MM.1S (cell line): ENCODE results near the gene NINL.

Experiments
- DNase-seq: peaks from one replicate; pipeline ENCODE4 v3.0.0-alpha.2; 2015
- H2AFZ ChIP-seq: fragments of 300-600 bp; sonication (generic); 2 replicates; pipeline ENCODE4 v1.6.0; 2016; ENCODE audit warnings: antibody characterized with exemption, low read length
- H3F3A ChIP-seq: fragments of 300-600 bp; sonication (generic); 2 replicates; pipeline ENCODE4 v1.6.1; 2016; ENCODE audit warnings: mild to moderate bottlenecking, antibody characterized with exemption, low read length, moderate library complexity, mixed read lengths; ENCODE audit not compliant: insufficient read depth
- H3K27ac ChIP-seq: fragments of 300-600 bp; sonication (generic); 2 replicates; pipeline ENCODE4 v1.5.1; 2016; ENCODE audit warnings: mild to moderate bottlenecking, low read length
- H3K27me3 ChIP-seq: fragments of 300-600 bp; sonication (generic); replicated peaks from 2 replicates; pipeline ENCODE4 v1.6.0; 2016; ENCODE audit warnings: low read length; ENCODE audit not compliant: insufficient read depth
- H3K36me3 ChIP-seq: fragments of 300-600 bp; sonication (generic); replicated peaks from 2 replicates; pipeline ENCODE4 v1.6.1; 2016; ENCODE audit warnings: mild to moderate bottlenecking, low read length, mixed read lengths; ENCODE audit not compliant: insufficient read depth
- H3K4me1 ChIP-seq: fragments of 300-600 bp; sonication (generic); 2 replicates; pipeline ENCODE4 v1.6.1; 2016; ENCODE audit warnings: low read length, mixed read lengths
- H3K4me2 ChIP-seq: fragments of 300-600 bp; sonication (generic); 2 replicates; pipeline ENCODE4 v1.6.0; 2016; ENCODE audit warnings: low read depth, low read length
- H3K4me3 ChIP-seq: fragments of 300-600 bp; sonication (generic); 2 replicates; pipeline ENCODE4 v1.5.1; 2016; ENCODE audit warnings: low read length, mixed read lengths
- H3K79me2 ChIP-seq: fragments of 300-600 bp; sonication (generic); 2 replicates; pipeline ENCODE4 v1.6.1; 2016; ENCODE audit warnings: mixed run types, low read length, mixed read lengths
- H3K9ac ChIP-seq: fragments of 300-600 bp; sonication (generic); 2 replicates; pipeline ENCODE4 v1.6.1; 2016; ENCODE audit warnings: low read length, mixed read lengths
- H3K9me2 ChIP-seq: fragments of 300-600 bp; sonication (generic); replicated peaks from 2 replicates; pipeline ENCODE4 v1.6.1; 2016; ENCODE audit warnings: mild to moderate bottlenecking, low read length, mixed read lengths; ENCODE audit not compliant: insufficient read depth
- H3K9me3 ChIP-seq: fragments of 300-600 bp; sonication (generic); replicated peaks from 2 replicates; pipeline ENCODE4 v1.6.1; 2016; ENCODE audit warnings: mild to moderate bottlenecking, low read length, mixed read lengths; ENCODE audit not compliant: insufficient read depth
- H4K20me1 ChIP-seq: fragments of 300-600 bp; sonication (generic); 2 replicates; pipeline ENCODE4 v1.6.1; 2016; ENCODE audit warnings: mild to moderate bottlenecking, low read length, moderate library complexity, mixed read lengths; ENCODE audit not compliant: insufficient read depth
- EZH2 ChIP-seq: fragments of 300-600 bp; sonication (generic); optimal IDR thresholded peaks from 2 replicates; pipeline ENCODE3; 2017; ENCODE audit warnings: low read depth, mild to moderate bottlenecking, antibody characterized with exemption, low read length, mixed read lengths
- EZH2phosphoT487 ChIP-seq: fragments of 300-600 bp; sonication (generic); IDR thresholded peaks from 2 replicates; pipeline ENCODE4 v1.6.1; 2018; ENCODE audit warnings: antibody characterized with exemption, low read length
- TF ChIP-seq, protein P1 (sequence below): fragments of 300-600 bp; sonication (generic); IDR thresholded peaks from 2 replicates; pipeline ENCODE4 v1.5.1; 2016; ENCODE audit warnings: antibody characterized with exemption, low read length, mixed read lengths

NINL gene

DNA sequence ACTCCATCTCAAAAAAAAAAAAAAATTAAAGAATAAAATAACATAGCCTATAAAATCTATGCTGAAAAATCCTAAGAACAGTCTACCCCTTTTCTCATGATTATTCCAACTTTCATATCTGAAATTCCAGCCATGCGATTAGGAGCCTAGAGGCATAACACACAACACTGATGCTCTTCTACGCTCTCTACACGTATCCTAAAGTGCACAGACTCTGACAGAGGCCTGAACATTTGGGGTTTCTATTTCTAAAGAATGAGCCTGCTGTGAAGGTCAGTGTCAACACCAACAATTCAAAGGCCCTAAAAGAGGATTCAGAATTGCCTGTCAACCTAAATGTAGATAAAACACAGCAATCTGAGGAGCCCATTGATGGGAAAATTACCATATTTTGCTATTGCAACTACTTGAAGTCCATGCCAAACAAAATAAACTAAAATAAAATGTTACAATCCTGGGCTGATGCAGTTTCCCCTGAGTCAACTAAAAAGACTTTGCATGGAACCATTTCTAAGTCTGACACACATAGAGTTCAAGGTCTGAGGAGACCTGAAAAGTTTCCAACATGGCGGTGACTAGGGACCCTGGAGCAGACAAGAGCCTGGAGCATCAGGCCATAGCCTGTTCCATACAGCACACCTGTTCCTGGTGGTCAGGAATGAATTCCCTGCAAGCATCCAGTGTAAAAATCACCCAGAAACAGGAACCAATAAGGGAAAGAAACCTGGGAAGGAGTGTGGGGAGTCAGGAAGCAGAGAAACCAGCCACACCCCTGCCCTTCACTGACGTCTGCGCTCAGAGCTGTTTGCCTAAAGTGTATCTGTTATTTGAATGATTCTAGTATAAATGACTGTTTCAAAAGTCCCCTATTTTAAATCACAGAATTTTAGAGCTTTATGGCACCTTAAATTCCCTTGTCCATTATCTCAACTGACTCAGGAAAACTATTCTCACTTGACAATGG, 11.8 kb downstream of the NINL start:
- Histone ChIP-seq H3K4me2 (no peak overlapping the region), H3F3A (no peaks in the 10 kb centered on the region), H3K9ac (no peak overlapping the region), H2AFZ (no peak overlapping the region), H3K4me1 (no peaks in the 10 kb centered on the region), H3K4me3 (no peak overlapping the region), H3K9me2 (no peaks in the 10 kb centered on the region), H3K36me3 (no peaks in the 10 kb centered on the region), H3K79me2 (no peaks in the 10 kb centered on the region), H3K9me3 (no peaks in the 10 kb centered on the region), H4K20me1 (no peaks in the 10 kb centered on the region), H3K27ac (no peak overlapping the region), H3K27me3 (no peaks in the 10 kb centered on the region)
- TF ChIP-seq EZH2, result no peak
- TF ChIP-seq, protein P1, sequence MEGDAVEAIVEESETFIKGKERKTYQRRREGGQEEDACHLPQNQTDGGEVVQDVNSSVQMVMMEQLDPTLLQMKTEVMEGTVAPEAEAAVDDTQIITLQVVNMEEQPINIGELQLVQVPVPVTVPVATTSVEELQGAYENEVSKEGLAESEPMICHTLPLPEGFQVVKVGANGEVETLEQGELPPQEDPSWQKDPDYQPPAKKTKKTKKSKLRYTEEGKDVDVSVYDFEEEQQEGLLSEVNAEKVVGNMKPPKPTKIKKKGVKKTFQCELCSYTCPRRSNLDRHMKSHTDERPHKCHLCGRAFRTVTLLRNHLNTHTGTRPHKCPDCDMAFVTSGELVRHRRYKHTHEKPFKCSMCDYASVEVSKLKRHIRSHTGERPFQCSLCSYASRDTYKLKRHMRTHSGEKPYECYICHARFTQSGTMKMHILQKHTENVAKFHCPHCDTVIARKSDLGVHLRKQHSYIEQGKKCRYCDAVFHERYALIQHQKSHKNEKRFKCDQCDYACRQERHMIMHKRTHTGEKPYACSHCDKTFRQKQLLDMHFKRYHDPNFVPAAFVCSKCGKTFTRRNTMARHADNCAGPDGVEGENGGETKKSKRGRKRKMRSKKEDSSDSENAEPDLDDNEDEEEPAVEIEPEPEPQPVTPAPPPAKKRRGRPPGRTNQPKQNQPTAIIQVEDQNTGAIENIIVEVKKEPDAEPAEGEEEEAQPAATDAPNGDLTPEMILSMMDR, result no peak
- DNase-seq, result no peak

DNA sequence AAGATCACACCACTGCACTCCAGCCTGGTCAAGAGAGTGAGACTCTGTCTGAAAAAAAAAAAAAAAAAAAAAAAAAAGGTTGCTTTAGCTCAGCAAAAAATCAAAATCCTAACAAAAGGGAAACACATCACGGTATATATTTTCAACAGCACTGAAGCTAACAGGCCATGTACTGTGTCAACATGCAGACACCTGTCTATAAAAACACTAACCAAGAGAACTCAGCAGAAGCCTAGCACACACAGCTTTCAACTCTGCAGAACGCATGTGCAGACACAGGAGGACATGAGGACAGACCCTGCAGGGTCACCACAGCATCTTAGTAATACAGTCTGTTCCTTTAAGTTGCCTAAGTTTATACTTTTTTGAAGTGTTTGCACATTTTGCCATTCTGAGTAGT, 13.5 kb downstream of the NINL start:
- Histone ChIP-seq H3K4me3 (no peak overlapping the region), H2AFZ (no peak overlapping the region), H3K9me3 (no peaks in the 10 kb centered on the region), H3K9me2 (no peaks in the 10 kb centered on the region), H3K36me3 (no peaks in the 10 kb centered on the region), H3F3A (no peaks in the 10 kb centered on the region), H3K27ac (no peak overlapping the region), H3K4me2 (no peak overlapping the region), H3K79me2 (no peaks in the 10 kb centered on the region), H4K20me1 (no peaks in the 10 kb centered on the region), H3K27me3 (no peaks in the 10 kb centered on the region), H3K9ac (no peak overlapping the region), H3K4me1 (no peaks in the 10 kb centered on the region)
- TF ChIP-seq EZH2, result no peak
- no peak for TF ChIP-seq EZH2phosphoT487
- TF ChIP-seq, protein P1, result no peak
- no peak for DNase-seq

DNA sequence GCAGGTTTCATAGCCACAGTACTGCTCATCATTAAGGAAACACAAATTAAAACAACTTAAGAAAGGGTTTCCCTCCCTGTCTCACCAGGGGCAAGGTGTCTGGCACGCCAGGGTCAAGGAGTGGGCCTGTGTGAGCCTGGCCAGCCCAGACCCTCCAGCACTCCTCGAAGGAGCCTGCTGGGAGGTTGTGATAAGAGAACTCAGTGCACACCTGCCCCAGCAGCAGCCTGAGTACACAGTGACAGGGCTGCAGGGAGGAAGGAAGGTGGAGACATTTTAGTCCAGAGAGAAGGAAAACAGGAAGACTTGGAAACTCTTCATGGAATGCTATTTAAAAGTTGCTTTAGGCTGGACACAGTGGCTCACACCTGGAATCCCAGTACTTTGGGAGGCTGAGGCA, 14.1 kb downstream of the NINL start:
- Histone ChIP-seq H3K27me3 (no peaks in the 10 kb centered on the region), H4K20me1 (no peaks in the 10 kb centered on the region), H3K9ac (no peak overlapping the region), H3F3A (no peaks in the 10 kb centered on the region), H2AFZ (no peak overlapping the region), H3K9me2 (no peaks in the 10 kb centered on the region), H3K9me3 (no peaks in the 10 kb centered on the region), H3K4me1 (no peaks in the 10 kb centered on the region), H3K79me2 (no peaks in the 10 kb centered on the region), H3K4me2 (no peak overlapping the region), H3K4me3 (no peak overlapping the region), H3K36me3 (no peaks in the 10 kb centered on the region), H3K27ac (no peak overlapping the region)
- TF ChIP-seq EZH2phosphoT487, result no peak
- TF ChIP-seq, protein P1, result no peak
- TF ChIP-seq EZH2, result no peak
- DNase-seq, result no peak
